GM21423 (cell line): Measurements from ENCODE around the gene EFNA2.
A peak's percentile ranks its signal among the peaks of the same experiment; 100 is the strongest.

ENCODE experiments used
- ATAC-seq: cut with Tn5 transposase; IDR thresholded peaks from one replicate; pipeline ENCODE4 v1.9.1; 2021; ENCODE audit warnings: mild to moderate bottlenecking, moderate library complexity; ENCODE audit not compliant: unreplicated experiment

The EFNA2 gene

DNA sequence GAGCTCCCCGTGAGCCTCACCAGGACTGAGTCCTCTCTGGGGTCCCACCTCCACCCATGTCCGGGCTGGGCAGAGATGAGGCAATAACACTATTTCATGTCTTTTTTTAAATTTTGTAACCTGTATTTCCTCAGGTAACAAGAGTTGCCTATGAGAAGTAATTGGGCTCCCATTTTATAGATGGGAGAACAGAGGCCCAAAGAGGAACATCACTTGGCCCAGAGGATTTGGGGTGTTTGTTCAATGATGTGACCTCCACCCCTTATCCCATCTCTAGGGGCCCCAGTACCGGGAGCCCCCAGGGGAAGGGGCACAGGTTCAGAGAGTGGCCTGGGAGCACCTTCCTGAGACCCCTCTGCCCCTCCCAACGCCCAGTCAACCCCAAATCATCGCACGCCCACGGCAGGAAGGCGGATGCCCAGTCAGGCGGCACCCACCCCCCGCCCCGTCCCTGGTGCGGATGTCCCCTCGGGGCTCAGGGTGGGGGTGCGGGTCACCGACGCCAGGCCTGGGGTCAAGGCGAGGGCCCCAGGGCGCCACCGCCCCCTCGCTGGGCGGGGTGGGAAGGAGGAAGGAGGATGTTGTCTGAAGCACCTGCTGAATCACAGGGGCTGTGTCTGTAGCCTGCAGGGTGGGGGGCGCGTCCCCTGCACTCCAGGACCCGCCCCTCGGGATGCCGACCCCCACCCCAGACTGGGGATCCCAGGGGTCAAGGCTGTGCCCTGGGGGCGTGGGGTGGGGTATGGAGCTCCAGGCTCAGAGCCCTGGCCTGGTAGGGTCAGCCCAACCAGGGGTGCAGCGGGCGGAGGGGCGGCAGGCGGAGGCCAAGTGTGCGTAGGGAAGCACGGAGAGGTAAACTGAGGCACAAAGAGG is 25.6 kb upstream of the EFNA2 start:
- peak; percentile 20 for ATAC-seq

DNA sequence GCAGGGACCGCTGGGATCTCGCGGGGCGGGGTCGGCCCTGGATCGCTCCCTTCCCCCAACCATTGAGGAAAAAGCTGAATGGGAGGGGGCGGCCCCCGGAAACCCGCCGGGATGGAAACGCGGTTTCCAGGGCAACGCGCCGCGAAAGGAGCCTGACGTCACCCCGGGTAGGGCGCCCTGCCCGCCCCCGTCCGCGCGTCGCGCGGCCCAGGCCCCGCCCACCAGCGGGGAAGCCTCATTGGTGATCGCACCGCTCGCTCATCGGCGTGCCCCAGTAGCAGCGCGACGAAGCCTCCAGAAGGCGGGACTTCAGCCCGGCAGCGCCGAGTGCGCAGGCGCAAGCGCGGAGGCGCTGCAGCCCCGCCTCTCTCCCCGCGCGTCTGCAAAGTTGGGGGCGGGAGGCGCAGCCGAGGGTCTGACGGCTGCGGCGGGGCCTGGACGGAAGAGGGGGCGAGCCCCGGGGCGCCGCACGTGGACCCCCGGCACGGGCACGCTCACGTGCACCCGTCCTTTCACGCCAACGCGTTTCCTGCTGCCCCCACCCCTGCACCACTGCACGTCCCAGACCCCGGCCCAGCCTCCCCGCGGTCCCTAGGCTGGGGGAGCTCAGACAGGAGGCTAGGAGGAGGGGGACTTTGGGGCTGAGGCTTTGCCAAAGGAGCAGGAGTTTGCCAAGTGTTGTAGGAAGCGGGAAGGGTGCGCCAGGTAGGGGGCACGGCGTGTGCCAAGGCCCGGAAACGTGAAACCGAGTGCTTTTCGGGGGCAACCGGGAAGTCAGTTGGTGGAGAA is 24.7 kb upstream of the EFNA2 start:
- peak; percentile 51 for ATAC-seq

DNA sequence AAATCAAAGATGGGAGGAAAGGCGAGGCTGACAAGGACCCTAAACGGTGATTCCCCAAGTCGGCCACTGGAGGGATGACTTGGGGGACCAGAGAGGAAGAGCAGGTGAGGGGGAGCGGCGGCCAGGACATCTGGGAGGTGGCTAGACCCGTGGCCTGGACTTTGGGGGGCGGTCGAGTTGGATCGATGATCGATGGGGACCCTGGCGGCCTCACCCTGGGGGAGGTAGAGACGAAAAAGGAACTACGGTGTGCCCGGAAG is 24.2 kb upstream of the EFNA2 start:
- no peak for ATAC-seq

DNA sequence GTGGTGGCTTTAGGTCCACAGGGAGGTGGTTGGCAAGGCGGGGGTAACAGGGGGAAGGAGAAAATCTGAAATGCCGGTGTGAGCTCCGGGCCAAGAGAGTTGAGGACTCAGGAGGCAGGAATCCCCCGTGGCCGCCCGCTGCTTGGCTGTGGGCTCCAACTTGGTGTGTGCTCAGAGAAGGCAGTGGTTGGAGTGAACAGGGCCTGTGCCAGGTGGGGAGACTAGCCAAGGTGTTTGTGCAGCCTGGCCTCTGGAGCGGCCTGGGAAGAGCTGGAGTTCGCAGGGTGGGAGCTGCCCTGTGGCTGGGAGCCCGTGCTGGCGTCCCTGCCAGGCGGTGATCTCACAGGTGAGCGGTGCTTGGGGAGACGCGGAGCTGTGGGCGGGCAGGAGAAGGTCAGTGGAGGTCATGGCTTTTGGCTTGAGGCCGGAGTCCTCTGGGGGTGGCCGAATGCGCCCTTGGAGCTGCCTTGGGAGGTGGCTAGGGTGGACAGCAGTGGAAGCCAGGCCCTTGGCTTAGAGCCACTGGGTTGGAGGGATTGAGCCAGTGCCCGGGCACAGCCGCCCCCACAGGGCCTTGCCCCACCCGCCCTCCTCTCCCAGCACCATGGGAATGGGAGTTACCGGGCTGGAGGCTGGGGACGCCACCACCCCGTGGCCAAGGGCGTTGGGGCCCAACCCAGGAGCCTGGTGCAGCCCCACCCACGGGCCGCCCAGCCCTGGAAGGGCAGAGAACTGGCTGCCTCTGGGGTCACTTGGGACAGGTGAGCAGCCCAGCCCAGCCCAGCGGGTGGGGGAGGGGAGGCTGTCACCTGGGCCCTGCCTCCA is 23.7 kb upstream of the EFNA2 start:
- ATAC-seq, result no peak

DNA sequence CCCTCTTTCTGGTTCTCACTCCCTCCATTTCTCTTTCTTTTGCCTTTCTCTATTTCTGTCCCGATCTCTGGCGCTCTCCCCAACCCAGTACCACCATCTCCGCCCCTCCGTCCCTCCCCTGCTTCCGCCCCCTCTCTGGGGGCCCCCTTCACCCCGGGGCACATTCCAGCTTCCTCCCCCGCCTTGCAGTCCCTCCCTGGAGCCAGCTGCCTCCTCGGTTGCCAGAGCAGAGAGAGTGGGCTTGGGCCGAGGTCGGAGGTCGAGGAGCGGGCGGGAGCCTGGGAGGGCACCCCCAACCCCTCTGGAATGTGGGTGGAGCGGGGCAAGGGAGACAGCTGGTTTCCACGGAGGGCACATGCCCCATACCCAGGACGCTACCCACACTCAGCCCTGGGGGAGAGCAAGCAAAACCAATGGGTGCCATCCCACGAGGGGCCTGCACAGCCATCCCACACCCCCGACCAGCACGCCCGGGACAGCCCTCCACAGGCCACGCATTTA is 23.0 kb upstream of the EFNA2 start:
- ATAC-seq, result no peak

DNA sequence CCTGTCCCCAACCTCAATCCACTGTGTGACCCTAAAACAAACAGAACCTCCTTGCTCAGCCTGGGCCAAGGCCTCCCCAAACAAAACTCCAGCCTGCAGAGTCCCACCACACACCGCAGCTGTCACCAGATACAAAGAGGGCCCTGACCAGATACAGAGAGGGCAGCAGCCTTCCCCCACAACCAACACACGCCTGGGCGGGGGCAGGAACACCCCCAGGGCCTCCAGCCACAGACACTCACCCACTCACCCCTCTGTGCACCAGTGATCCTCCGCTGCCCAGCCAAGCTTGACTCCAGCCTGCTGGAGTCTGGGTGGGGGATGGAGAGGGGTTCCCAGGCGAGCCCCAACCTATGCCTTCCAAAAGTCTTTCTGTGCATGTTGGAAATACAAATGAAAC is 22.5 kb upstream of the EFNA2 start:
- no peak for ATAC-seq

DNA sequence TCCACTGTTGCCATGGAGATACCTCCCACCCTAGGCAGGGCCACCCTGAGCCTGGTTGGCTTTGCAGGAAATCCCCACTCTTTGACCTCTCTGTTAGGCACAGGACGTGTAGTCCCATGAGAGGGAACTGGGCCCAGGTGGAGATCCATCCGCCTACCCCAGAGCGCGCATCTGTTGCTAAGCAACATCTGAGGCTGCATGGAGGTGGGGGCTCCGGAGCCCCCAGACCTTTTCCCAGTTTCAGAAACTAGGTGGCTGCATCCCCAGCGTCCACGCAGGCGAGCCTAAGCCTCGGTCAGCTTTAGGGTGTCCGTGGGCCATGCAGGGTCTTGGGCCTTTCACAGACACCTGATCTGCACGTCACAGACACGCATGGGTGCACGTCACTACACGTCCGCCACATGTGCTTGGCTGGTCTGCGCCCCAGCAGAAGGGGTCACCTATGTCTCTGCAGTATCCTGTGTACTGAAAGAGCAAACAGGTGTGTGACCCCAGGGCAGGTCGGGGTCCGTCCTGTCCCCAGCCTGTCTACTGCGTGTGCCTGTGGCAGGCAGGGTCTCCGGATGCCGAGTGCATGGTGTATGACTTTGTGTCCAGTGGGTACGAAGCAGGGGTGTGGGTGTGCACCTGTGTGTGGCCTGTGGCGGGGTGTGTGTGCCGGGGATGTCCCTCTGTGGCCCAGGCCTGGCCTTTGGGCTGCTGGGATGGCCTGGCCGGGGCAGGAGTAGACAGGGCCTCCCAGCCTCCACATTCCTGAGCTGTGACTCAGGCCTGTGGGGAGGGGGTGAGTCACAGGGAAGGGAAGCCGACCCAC is 20.7 kb upstream of the EFNA2 start:
- ATAC-seq, result no peak

DNA sequence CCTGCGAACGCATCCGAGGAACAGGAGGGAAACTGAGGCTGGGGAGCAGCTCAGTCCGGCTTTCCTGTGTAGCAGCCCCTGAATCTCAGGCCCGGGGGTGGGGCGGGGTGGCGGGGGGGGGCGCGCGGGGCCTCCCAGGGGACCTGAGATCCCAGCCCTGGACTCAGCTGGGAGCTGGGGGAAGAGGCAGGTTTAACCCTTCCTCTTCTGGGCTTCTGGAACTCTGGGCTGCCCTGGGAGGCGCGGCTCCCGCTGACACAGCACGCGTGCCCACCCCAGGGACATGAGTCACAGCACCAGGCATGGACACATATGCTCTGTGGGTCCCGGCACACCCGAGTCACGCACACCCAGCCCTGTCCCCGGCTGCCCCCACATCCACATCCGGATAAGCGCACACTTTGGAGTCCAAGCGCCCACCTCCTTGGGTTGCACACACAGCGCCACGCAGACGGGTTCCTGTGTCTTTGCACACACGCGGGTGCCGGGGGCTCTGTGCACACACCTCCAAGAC is 20.0 kb upstream of the EFNA2 start:
- no peak for ATAC-seq

DNA sequence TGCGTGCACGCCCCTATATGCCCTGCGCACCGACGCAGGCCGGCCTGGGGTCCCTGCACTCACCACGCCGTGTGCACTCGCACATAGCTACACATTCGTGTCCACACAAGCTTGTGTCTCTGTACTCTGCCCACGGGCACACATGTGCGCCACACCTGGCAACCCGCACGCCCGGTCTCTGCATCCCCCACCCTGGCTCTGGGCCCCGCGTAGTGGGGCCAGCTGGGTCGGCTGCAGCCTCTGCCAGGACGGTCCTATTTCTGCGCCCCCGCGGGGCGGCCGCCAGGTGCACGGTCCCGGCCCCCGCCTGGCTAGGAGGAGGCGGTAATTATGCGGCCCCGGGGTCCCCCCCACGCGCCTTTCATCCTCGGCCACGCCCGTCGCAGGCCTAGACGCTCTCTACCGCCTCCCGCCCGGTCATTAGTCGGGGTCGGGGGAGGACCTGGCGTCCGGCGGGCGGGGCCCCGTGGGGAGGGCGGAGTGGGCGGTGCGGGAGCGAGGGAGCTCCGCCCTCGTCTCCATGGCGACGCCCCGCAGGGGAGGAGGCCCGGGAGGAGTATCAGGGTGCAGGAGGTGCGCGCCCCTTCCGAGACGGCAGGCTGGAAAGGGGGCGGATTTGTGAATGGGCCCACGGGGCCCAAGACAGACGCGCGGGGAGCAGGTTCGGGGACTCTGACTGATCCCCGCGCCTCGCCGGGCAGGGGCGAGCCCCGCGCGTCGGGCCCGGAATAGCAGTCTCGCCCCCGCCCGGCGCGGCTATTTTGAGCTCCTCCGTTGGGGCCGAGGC is 19.4 kb upstream of the EFNA2 start:
- ATAC-seq, result peak; percentile 24

DNA sequence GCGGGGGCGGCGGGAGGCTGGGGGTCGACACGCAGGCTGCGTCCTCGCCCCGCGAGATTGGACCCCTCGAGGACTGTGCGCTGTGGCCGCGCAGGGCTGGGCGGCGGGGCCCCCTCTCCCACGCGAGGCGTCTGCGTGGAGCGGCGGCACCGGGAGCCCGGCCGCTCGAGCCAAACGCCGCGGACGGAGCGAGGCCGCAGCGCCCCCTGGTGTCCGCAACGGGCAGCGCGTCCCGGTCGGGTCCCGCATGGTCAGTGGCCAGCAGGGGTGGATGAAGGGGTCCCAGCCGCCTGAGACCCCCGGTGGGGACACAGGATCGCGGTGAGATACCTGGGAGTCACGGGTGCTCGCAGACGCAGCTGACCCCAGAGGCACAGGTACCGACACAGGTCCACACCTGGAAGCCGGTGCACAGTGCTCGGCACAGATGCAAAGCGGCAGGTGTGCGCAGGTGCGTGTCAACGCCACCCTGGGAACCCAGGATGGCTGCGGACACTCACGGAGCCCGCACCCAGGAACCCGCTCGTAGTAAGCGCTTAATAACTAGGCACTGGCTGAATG is 18.7 kb upstream of the EFNA2 start:
- peak; percentile 11 for ATAC-seq

DNA sequence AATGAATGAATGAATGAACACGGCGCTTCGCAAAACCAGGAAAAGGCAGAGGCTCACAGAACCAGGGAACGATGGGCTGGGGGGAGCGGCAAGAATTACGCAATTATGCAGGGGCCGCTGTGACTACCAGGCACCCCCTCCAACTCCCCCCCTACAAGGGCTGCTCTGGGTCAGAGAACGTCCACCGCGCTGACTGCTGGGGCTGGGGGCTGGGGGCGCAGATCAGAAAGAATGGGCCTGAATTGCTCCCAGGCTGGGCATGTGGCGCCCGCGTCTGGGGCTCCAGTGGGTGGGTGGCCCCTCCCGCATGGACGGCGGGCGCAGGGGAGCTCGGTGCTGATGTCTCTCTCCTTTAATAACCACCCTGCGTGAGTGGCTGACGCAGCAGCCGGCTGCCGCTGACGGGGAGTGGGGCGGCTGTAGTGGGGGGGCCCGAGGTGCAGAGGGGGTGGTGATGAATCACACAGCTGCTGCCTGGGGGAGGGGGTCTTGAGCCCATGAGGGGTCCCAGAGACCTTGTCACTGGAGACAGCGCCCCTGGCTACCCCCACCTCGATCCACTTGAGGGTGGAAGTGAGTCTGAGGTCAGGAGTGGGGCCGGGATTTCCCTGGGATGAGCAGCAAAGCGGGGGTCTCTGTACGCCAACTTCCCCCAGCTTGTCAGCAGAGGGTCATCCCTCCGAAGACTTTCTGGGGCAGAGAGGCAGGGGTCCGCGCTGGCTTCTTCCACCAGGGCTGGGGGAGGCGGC is 18.0 kb upstream of the EFNA2 start:
- no peak for ATAC-seq

DNA sequence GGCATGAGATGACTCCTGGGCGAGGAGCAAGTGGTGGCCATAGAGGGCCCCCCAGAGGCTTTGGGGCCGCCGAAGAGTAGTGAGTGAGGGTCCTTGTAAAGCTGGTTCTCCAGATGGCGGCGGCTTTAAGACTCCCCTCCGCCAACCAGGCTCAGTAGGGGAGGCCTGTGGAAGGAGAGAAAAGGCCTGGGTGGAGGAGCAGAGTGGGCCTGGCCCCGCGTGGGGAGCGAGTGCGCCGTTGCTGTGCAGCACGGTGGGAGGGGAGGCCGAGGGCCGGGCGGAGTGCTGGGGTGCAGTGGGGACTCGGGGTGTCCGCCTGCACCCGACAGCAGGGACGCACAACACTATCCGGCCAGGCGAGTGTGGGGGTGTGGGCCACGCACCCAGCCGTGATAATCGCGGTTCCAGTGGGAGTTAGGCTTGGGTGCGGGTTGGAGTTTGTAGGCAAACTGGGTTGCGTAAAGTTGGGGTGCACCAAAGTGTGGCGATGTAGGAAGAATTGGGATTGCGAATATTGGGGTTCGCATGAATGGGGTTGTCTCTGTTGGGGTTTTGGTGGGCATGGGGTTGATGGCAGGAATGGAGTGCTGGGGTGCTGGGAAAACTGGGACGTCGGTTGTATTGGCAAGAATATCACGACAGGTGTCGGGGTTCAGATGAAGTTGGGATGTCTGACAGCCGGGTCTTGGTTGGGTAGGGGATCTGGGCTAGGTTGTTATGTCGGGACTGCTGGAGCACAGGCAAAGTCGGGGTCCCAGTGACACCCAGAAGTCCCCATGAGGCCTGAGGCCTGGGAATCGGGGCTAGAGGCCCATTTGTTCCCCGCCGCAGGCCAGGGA is 17.2 kb upstream of the EFNA2 start:
- ATAC-seq, result no peak

DNA sequence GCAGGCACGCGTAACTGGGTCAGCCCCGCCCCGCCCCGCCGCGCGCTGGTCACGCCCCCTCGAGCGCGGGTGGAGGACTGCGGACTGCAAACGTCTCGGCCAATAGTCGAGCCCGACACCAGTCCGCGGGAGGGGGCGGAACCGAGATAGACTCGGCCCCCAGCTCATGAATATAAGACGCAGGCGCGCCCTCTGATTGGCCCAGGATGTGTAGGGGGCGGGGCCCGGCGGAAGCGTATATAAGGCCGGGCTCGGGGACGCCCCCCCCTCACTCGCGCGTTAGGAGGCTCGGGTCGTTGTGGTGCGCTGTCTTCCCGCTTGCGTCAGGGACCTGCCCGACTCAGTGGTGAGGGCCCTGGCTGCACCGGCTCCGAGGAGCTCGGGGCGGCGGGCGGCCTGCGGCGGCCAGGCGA is 16.6 kb upstream of the EFNA2 start, which contains the start of gene CIRBP:
Gene CIRBP, plus strand, starts transcription at position 268 of the 413 bp plus-strand sequence. CDS start 1,602 bp downstream, outside the sequence.
- ATAC-seq, result peak; percentile 48

DNA sequence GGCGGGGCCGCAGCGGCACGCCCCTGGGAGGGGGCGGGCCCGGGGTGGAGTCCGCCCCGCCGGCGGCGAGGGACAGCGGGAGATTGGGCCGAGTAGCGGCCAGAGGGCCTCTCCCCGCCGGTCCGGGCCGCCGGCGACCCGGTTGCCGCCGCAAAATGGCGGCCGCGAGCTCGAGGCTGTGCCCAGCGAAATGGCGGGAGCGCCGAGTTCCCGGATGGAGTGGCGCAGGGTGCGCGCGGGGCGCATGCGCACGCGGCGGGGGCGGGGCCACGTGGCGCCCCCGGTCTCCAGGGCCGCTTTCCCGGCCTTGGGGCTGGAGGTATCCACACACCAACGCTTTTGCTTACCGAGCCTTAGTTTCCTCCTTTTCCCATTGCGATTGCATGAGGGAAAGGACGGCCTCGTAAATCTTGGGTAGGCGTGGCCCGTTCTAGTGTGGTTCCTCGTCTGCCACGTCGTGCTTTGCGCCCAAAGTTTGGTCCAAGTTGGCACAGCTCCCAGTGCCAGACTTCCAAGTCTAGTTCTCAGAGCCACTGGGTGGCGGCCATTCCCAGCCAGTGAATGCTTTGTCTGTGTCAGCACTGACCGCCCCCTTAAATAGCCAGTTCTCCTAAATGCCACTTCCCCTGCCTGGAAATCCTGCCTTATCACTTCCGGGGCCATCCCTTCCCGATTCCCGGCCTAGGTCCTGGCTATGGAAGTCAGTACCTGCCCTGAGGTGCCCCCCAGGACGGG is 16.0 kb upstream of the EFNA2 start:
- peak; percentile 20 for ATAC-seq

DNA sequence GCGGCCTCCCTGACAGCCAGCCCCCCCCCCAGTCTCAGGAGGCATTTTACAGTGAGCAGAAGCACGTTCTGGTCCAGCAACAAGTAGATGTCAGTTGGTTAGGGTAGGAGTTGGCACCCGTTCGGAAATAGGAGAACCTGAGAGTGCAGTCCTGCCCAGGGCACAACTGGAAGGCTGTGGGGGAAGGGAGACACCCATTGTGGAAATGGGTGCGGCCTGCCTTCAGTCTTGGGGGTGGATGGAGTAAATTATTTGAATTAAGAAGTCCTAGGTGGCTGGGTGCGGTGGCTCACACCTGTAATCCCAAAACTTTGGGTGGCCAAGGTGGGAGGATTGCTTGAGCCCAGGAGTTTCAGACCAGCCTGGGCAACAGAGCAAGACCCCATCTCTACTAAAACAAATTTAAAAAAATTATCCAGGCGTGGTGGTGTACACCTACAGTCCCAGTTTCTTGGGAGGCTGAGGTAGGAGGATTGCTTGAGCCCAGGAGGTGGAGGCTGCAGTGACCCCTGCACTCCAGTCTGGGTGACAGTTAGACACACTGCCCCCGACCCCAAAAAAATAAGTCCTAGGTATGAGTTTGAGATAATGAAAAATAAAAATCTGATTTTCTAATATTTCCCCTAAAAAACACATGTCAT is 15.3 kb upstream of the EFNA2 start:
- no peak for ATAC-seq

DNA sequence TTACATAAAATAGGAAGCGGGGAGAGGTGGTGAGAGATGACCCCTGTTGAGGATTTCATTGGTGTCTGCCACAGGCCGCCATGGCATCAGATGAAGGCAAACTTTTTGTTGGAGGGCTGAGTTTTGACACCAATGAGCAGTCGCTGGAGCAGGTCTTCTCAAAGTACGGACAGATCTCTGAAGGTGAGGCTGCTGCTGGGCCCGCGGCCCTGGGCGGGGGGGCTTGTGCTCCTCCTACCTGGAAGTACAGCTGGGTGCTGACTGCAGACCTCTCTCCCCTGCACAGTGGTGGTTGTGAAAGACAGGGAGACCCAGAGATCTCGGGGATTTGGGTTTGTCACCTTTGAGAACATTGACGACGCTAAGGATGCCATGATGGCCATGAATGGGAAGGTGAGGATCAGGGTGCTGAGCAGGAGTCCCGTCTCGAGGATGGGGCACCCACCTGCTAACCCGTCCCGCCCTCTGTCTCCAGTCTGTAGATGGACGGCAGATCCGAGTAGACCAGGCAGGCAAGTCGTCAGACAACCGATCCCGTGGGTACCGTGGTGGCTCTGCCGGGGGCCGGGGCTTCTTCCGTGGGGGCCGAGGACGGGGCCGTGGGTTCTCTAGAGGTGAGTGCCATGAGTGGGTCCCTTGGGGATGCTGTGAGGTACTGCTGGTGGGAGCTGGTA is 14.7 kb upstream of the EFNA2 start:
- ATAC-seq, result no peak
